NCI-H2196 (cell line): ENCODE results near the gene IRAK2.

Experiments used
- DNase-seq: peaks from one replicate; lab custom pipeline; 2025; ENCODE audit not compliant: unreplicated experiment; lab: John Stamatoyannopoulos, UW

The IRAK2 gene

GRCh38 chr3:10223676-10224639 is 59.2 kb downstream of the IRAK2 start:
- no peak for DNase-seq

- DNase-seq: peak; percentile 60
These were observed 60.3 kb downstream of the IRAK2 start for GRCh38 chr3:10224794-10225665.

GRCh38 chr3:10226293-10226692 is 61.6 kb downstream of the IRAK2 start:
- no peak for DNase-seq

DNA sequence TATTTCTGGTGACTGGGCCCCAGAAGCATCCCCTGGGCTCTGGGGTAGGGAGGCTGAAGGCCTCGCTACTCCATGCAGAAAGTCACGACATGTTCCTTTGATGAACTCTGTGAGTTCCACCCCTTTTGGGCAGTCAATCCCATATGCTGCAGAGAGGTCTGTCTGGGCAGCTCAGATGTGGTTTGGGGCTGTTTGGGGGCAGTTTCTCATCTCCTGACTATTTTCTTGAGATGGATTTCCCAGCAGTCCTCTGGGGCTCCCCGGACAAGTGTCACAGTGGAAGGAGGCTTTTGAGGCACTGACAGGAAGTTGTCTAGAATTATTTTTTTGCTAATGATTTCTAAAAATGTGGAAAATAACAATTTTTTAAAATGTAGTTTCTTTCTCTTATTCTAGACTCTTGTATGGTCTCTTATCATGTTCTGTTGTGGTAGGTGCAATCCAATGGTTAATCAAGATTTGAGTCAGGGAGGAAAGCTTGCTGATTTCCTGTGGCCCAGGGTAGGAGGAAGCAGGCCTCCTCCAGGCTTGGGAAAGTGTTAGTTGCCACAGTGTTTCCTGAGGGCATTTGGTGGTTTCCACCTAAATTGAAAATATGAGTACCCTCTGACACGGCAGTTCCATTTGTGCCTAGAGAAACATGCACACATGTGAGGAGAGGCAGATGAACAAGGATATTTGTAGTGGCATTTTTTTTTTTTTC is 63.7 kb downstream of the IRAK2 start:
- DNase-seq: no peak

DNA sequence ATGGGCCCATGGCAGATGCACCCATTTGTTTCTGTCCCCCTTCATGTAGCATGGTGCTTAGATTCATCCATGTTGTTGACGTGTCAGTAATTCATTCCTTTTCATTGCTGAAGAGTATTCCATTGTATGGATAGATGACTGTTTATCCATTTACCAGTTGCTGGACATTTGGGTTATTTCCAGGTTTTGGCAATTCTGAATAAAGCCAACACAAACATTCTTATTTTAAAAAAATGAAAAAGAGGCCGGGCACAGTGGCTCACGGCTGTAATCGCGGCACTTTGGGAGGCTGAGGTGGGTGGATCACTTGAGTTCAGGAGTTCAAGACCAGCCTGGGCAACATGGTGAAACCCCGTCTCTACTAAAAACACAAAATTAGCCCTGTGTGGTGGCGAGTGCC is 64.9 kb downstream of the IRAK2 start:
- no peak for DNase-seq

GRCh38 chr3:10232137-10232536 is 67.4 kb downstream of the IRAK2 start:
- DNase-seq: no peak

DNA sequence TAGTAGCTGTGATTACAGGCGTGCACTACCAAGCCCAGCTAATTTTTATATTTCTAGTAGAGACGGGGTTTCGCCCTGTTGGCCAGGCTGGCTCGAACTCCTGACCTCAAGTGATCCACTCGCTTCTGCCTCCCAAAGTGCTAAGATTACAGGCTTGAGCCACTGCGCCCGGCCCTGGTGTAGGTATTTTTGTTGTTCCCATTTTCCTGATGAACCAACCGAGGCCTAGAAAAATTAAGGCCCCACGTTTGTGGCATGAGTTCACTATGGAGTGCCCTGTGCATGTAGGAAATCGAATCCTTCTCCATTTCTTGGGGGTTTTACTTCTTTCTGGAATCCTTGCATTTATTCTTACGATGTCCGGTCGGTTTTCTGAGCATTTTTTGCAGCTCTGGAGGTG is 69.3 kb downstream of the IRAK2 start:
- DNase-seq: no peak

GRCh38 chr3:10234526-10235230 is 70.0 kb downstream of the IRAK2 start:
- no peak for DNase-seq

GRCh38 chr3:10235551-10235950 is 70.8 kb downstream of the IRAK2 start:
- DNase-seq: no peak

DNA sequence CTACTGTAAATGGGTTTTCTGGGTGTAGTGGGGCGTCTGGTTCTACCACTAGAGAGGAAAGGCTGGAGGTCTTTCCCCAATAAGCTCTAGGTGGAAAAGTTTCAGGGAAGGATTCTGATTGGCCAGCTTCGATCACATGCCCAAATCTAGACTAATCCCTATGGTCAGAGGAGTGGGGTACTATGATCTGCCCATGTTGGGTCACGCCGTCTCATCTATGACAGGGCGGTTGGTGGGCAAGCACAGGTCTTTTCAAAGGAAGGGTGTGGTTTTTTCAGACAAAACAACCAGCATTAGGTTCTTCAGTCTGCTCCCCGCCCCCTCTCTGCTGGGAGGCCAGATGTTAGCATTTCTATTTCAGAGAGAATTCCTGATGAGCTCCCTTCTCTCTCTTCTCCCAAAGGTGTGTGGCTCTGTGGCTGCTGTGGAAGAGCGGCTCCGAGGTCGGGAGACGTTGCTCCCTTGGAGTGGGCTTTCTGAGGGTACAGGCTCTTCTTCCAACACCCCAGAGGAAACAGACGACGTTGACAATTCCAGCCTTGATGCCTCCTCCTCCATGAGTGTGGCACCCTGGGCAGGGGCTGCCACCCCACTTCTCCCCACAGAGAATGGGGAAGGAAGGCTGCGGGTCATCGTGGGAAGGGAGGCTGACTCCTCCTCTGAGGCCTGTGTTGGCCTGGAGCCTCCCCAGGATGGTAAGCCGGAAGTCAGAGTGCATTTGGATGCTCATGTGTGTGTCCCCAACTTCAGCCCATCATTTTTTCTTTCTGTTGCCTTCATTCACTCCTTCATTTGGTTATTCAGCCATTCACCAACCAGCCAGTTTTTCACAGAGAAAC is 73.8 kb downstream of the IRAK2 start:
- DNase-seq: no peak

- DNase-seq: no peak
These were observed 76.1 kb downstream of the IRAK2 start for GRCh38 chr3:10240799-10241198.

DNA sequence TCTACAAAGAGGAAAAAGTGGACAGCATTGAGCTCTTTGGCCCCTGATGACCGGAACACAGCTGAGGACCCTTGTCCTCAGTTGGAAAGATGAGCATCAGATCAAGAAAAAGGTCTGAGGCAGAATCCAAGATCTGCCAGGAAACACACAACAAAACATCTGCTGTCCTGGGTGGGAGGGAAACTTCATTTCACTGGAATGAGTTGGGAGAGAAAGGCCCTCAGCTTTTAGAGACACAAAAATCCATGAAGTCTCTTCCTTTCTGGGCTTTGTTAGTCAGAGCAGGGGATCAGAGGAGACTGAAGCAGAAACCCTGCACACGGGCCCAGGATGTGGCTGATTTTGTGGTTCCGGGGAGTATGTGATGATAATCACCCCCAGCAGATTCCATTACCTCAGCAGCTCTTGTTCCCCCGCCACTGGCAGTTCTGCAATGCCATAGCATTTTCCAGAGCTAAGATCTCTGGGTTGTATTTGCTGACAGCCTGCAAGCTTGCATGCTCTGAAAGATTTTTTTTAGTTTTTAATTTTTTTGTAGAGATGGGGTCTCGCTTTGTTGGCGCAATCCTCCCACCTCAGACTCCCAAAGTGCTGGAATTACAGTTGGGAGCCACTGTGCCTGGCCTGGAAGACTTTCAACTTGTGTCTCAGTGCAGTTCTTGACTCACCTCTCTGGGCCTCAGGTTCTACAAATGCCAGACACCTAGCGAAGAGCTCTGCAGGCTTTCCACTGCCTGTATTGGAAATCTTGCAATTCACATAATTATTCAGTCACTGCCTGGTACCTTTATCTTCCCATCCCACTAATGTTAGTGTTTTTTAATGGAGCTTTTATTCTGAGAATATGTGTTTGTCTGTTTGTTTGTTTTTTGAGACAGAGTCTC is 77.7 kb downstream of the IRAK2 start:
- DNase-seq: no peak

DNA sequence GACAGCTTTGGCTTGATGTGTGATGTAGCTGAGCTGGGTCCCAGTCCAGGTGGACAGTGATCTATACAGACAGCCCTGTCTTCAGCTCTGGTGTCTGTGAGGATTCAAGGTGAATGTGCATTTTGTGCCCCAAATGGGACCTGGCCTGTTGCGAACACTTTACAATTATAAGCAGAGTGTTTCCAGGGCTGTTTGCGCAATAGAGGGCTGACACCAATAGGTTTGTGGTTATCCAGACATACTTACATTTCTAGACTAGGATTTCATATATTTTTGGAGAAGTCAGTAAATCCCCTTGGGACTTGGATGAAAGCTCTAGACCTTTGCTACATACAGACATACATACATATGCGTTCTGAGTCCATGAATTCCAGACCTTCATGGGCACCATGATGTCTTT is 79.3 kb downstream of the IRAK2 start:
- DNase-seq: no peak

DNA sequence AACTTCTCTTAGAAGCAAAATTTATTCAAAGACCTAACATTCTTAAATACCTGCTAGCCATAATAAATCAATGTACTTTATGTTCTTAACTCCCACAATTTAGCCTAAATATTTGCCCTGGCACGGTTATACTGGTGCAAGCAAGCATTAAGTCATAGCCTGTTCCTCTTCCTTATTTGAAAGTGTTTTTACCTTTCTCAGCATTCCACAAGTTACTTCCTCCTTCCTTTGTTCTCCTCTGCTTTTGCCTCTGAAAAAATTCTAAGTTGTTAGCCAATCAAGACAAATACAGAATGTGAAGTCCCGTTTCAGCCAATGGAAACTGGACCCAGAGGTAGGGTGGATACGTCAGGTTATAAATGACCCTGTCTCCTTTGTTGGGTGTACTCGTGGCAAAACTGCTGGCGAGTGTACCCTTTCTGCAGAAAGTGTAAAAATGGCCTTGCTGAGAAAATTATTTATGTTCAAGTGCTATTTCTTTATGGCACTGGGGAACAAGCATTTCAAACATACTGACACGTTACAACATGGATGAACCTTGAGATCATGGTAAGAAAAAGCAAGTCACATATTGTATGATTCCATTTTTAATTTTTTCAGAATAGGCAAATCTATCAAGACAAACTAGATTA is 80.5 kb downstream of the IRAK2 start:
- no peak for DNase-seq

DNA sequence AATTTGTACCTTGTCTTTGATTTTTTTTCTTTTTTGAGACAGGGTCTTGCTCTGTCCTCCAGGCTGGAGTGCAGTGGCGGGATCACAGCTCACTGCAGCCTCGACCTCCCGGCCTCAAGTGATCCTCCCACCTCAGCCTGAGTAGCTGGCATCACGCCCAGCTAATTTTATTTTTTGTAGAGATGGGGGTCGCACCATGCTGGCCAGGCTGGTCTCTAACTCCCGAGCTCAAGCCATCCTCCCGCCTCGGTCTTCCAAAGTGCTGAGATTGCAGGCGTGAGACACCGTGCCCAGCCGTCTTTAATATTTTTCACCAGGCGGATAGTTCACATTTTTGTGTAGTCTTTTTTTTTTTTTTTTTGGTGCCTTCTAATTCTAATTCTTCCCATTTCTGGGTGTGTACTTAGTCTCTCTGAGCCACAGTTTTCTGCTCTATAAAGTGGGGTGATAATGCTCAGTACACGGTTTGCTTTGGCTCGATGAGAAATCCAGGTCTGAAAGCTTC is 83.0 kb downstream of the IRAK2 start:
- no peak for DNase-seq

GRCh38 chr3:10248184-10248983 is 83.7 kb downstream of the IRAK2 start, which contains the start of gene TATDN2:
Gene TATDN2 (plus strand): TSS chr3:10248459. CDS start chr3:10249201, 742 bp downstream.
- peak; percentile 93 for DNase-seq
